Measurements from ENCODE around the gene IL24. TPM values are rescaled to one million over a fixed set of nuclear protein-coding genes. Genes with fewer than 3 reads are reported as not detected.
"Not testable (repeated sequence)": the region's sequence is repeated elsewhere in the genome, so short reads cannot be mapped to it uniquely, and the experiment has no call there.

The IL24 gene
- total RNA-seq, 1 donor from 2014 or later: not detected

DNA sequence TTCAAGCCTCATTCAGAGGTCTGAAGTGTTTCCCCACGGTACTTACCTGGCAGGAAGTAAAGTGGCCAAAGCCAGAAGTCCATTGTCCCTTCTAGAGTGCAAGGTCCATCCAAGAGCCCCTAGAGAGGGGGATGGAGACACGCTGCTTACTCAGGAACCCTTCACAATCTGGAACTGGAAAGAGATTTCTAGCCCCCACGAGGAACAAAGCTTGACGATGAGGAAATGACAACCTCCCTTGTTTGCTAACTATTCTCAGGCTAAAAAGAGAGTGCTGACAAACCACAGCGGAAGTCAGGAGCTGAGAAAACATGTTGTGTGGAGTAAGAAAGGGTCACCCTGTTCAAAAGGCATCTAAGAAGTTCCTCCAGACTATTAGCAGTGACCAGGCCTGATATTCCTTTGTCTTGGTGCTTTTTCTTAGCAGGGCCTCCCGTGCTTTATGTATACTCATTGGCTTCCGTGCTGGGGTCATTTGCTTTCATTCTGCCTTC, 24.6 kb downstream of the IL24 start, which contains the start of gene FCMR:
TSS of gene FCMR (minus strand) at position 170 of the 494 bp plus-strand sequence. CDS start at position 83, 87 bp downstream.
- TF ChIP-seq, protein P1, sequence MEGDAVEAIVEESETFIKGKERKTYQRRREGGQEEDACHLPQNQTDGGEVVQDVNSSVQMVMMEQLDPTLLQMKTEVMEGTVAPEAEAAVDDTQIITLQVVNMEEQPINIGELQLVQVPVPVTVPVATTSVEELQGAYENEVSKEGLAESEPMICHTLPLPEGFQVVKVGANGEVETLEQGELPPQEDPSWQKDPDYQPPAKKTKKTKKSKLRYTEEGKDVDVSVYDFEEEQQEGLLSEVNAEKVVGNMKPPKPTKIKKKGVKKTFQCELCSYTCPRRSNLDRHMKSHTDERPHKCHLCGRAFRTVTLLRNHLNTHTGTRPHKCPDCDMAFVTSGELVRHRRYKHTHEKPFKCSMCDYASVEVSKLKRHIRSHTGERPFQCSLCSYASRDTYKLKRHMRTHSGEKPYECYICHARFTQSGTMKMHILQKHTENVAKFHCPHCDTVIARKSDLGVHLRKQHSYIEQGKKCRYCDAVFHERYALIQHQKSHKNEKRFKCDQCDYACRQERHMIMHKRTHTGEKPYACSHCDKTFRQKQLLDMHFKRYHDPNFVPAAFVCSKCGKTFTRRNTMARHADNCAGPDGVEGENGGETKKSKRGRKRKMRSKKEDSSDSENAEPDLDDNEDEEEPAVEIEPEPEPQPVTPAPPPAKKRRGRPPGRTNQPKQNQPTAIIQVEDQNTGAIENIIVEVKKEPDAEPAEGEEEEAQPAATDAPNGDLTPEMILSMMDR (IDR thresholded peaks at IDR 0.05; ENCODE audit: unreplicated experiment): no peak
- H3K36me3 Mint-ChIP-seq (ENCODE audit: insufficient read depth): no peaks in the 10 kb centered on the region

DNA sequence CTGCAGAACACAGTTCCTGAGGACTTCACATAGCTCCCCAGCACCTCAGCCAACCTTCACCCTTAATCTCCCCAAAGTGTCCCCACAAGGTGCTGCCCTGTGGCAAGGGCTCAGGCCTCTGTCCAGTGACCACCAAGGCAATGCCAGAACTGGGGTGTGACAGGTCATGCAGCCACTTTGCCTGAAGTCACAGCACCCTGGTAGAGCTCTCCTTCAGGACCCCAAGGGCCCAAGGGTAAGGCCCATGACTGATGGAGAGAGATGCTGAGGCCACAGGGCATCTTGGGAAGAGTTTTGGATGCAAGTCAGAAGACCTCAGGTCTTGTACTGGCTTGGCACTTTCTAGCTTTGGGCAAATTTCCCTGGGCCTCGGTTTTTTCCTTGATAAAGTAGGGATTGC, 25.3 kb downstream of the IL24 start:
- no peak overlapping the region for H3K4me3 Mint-ChIP-seq (ENCODE audit: low read depth)
- no peak for DNase-seq (ENCODE audit: low spot score, unreplicated experiment)

More for the DNA sequence above, 24.6 kb downstream of the IL24 start, which contains the start of gene FCMR:
- Mint-ChIP-seq H3K4me1 (ENCODE audit: low read depth) (no peaks in the 10 kb centered on the region), H3K27ac (no peak within 1 kb of the TSS), H3K4me3 (ENCODE audit: low read depth) (no peak within 1 kb of the TSS), H3K27me3 (peaks cover 9% of the 10 kb centered on the region), H3K9me3 (ENCODE audit: low read depth) (no peaks in the 10 kb centered on the region)
- DNase-seq (ENCODE audit: low spot score, unreplicated experiment): no peak

GRCh38 chr1:206923009-206923960, 26.0 kb downstream of the IL24 start:
- Mint-ChIP-seq H3K27ac (no peak overlapping the region), H3K27me3 (peaks cover 1% of the 10 kb centered on the region), H3K9me3 (ENCODE audit: low read depth) (no peaks in the 10 kb centered on the region), H3K4me3 (ENCODE audit: low read depth) (no peak overlapping the region), H3K4me1 (ENCODE audit: low read depth) (no peaks in the 10 kb centered on the region), H3K36me3 (ENCODE audit: insufficient read depth) (no peaks in the 10 kb centered on the region)
- no peak for DNase-seq (ENCODE audit: low spot score, unreplicated experiment)
- TF ChIP-seq, protein P1 (IDR thresholded peaks at IDR 0.05; ENCODE audit: unreplicated experiment): no peak

More for the DNA sequence above, 25.3 kb downstream of the IL24 start:
- Mint-ChIP-seq H3K9me3 (ENCODE audit: low read depth) (no peaks in the 10 kb centered on the region), H3K27ac (no peak overlapping the region), H3K36me3 (ENCODE audit: insufficient read depth) (no peaks in the 10 kb centered on the region), H3K27me3 (peaks cover 7% of the 10 kb centered on the region), H3K4me1 (ENCODE audit: low read depth) (no peaks in the 10 kb centered on the region)
- TF ChIP-seq, protein P1 (IDR thresholded peaks at IDR 0.05; ENCODE audit: unreplicated experiment): no peak

DNA sequence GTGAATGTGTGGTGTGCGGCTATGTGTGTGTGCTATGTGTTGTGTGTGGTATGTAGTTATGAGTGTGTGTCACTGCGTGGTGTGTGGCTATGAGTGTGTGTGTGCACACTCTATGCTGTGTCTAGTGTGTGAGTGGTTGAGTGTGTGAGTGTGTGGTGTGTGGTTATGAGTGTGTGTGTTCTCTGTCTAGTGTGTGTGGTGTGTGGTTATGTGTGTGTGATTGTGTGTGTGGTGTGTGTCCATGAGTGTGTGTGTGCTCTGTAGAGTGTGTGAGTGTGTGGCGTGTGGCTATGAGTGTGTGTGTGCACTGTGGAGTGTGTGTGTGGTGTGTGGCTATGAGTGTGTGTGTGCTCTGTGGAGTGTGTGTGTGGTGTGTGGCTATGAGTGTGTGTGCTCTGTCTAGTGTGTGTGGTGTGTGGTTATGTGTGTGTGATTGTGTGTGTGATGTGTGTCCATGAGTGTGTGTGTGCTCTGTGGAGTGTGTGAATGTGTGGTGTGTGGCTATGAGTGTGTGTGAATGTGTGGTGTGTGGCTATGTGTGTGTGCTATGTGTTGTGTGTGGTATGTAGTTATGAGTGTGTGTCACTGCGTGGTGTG, 26.8 kb downstream of the IL24 start:
- H3K9me3 Mint-ChIP-seq (ENCODE audit: low read depth); H3K4me3 Mint-ChIP-seq (ENCODE audit: low read depth); H3K4me1 Mint-ChIP-seq (ENCODE audit: low read depth); H3K27me3 Mint-ChIP-seq; H3K27ac Mint-ChIP-seq; H3K36me3 Mint-ChIP-seq (ENCODE audit: insufficient read depth); DNase-seq (ENCODE audit: low spot score, unreplicated experiment): not testable (repeated sequence)

DNA sequence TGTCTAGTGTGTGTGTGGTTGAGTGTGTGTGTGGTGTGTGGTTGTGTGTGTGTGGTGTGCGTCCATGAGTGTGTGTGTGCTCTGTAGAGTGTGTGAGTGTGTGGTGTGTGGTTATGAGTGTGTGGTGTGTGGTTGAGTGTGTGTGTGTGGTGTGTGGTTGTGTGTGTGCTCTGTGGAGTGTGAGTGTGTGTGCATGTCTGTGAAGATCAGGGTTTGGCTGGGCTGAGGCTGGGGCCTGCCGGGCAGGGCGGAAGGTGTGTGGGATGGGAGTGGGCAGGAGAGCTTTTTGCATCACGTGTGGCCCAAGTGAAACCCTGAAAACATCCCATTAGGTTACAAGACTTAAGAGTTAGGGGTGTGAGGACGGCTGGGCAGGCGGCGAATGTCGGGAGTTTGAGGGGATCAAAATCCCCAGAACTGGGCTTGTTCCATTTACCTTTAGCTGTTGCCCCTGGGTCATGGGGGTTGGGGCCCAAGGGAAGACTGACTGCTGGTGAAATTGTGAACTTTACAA, 27.4 kb downstream of the IL24 start:
- Mint-ChIP-seq H3K4me3 (ENCODE audit: low read depth) (no peak overlapping the region), H3K36me3 (ENCODE audit: insufficient read depth) (no peaks in the 10 kb centered on the region), H3K27ac (no peak overlapping the region), H3K9me3 (ENCODE audit: low read depth) (no peaks in the 10 kb centered on the region), H3K4me1 (ENCODE audit: low read depth) (no peaks in the 10 kb centered on the region), H3K27me3 (no peaks in the 10 kb centered on the region)
- DNase-seq (ENCODE audit: low spot score, unreplicated experiment): no peak
- TF ChIP-seq, protein P1 (IDR thresholded peaks at IDR 0.05; ENCODE audit: unreplicated experiment): no peak
